MV-4-11 (cell line): Measurements from ENCODE around the gene ACIN1.

Experiments
- DNase-seq: peaks from one replicate; lab custom pipeline; 2025; lab: John Stamatoyannopoulos, UW

ACIN1 gene

DNA sequence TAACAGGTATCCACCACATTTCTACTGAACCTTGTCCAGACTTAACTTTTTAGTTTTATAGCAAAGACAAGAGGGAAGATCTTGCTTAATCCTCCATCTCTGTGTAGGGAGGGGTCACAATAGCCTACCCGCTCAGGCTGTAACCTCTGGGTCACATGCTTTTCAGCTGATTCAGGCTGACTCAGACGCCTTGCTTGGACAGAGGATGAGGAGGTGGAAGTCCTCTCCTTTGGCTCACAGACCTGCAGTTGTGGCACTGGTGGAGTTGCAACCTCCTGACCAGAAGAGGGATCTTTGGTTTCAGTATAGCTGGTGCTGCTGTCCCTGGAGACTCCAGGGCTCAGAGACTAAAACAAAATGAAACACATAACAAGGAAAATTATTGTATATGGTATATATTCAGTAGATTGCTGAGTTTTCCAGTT, 16.2 kb downstream of the ACIN1 start:
- DNase-seq, result no peak

DNA sequence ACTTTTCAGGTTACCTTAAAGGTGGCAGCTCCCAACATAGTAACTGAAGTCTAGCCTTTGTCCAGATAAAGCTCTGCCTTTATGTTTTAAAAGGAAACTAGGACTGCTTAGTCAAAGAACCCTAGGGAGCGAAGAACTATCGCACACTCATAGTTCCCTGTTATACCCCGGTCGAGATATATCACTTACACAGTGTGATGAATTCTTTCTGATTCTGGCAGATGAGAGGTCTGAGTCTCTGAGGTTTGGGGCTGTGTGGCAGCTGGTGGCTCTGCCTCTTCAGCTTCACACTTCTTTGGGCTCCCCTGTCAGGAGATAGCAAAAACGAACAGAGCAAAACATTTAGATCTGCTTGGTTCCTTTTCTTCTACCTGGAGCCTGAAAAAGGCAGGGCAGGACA, 17.0 kb downstream of the ACIN1 start:
- DNase-seq, result no peak

DNA sequence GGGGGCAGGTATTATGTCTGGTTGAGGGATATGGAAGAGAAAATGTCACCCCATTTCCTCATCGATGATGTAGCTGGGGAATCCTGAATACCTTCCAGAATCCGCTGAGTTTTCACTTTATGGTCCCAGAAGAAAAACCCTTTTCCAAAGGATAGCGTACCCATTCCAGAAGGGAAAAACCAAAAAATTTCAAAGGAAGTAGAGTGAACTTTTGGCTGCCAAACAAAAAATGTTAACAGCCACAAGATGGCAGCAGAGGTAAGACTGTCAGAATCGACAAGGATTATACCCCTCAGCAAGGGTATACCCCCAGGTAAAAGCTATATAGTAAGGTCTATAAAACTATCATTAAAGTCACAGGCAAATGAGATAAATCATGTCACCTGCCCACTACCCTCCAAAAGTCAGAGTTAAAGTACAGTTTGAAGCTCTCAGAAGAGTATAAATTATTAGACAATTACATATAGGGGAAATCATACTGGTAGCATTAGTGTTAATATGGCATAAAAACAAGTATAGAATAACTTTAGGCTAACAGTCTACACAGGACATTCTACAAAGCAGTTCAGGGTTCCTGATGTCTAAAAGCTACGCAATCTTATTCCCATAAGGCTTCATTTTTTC, 18.0 kb downstream of the ACIN1 start:
- DNase-seq, result no peak

DNA sequence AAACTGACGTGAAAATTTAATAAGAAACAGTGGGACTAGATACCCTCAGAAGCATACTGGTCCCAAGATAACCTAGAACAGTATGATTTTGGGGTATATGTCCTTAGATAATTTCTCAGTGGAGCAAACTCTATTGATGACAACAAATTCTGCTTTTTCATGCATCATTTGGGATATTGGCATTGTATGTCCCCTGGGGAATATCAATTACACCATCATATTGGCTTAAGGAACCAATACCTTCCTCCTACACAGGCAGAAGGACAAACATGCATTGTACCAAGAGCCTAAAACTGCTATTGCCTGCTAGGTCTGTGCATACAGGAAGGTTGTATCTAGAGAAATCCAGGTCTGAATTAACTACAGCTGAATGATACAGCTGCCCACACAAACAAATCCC, 20.0 kb downstream of the ACIN1 start:
- no peak for DNase-seq

DNA sequence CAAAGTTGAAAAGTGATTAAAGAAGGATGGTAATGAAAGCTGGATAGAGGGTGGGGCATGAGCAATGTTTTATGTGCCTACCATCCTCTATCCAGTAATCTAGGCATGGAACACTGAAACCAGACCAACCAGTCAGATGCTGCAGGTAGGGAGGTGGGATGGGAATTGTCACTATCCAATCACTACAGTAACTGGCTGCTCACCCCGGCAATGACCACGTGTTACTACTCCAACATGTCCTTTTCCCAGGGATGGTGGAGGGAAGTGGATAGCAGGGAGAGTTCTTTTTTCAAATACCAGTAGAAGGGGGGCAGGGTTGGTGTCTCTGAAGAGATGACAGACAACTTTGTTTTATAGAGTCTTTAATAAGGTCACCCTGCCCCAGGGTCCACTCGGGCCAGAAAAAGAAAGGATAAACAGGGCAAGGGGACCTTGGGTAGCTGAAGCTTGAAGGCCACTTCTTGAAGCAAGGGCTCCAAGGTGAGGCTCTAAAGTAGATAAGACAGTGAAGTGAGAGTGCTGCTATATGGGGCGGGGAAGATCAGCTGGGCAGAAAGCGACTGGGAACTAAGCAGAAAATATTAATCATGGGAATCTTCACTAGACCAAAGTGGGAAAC, 22.9 kb downstream of the ACIN1 start:
- DNase-seq, result no peak

DNA sequence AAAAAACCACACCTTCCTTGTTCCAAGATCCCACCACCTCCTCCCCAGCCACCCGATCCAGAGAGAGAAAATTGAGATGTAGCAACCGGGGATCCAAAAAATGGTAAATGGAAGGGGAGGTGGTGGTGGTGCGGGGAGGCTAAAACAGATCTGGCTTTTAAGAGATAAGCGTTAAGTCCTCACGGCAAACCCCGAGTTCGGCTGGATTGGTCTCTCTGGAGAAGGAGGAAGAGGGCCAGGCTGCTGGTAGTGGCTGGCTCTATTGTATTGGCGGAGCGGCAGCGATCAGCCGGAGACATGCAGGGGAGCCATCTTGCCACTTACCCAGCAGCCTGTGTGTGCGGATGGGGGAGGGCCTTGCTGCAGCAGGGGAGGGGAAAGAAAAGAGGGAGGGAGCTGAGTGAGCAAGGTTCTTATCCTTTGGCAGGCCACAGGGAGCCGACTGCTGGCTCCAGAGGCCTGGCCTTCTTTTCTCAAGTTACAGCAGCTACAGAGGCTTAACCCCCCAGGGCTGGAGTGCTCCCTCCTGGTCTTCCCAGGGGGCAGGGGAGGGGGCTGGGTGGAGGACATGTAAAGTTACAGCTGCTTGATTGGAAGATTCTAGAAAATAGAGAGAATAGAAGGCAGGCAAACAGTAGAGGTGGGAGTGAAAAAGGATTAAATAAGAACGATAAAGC, 23.6 kb downstream of the ACIN1 start:
- DNase-seq, result no peak

DNA sequence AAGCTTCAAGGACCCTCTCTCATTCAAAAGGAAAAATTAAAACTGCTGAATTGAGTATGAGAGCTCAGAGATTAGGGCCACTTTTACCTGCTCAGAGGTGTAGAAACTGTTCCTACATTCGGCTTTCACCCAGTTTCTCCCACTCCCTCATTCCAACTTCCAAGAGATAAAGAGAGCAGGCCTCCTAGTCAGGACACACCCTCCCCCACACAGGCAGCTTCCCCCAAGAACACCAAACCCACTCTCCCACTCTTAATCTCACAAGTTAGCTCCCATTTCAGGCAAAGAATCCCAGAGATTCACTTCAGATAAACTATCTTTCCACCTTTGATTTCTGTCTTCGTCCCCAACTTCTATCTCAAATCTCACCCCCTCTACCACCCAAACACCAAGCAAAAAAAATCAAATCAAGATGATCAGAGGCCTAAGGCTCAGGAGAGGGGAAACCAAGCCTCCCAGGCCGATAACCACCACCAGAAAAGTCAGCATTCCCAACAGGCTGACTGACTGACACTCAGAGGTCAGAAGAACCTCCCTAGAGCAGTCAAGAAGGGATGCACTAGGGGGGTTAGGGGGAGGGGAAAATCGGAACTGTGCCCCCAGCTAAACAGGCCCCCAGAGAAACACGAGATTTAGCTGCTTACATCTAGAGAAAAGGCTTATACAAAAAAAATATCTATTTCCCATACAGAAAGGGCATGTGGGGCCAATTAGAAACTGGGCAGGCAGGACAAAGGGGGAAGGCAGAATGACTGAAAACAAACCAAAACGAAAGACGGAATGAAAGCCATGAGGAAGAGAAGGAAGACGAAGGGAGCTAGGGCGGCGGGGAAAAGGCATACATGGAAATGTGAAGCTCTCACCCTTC, 24.4 kb downstream of the ACIN1 start:
- no peak for DNase-seq

DNA sequence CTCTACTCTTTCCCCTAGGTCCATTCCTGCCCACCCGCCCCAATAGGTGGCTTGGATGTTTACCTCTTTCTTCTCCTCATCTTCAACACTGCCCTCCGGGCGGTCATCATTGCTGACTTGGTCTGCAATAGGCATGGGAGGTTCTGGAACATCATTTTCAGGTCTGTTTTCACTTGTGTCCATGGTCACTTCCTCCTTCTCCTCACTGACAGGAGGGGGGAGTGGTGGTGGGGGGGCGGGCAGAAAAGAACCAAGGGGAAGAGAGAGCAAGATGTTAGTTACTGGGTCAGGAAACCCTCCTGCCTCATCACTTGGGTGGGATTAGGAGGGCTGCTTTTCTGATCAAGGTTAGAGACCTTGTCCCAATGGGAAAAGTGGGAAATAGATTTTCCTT, 25.5 kb downstream of the ACIN1 start:
- no peak for DNase-seq

DNA sequence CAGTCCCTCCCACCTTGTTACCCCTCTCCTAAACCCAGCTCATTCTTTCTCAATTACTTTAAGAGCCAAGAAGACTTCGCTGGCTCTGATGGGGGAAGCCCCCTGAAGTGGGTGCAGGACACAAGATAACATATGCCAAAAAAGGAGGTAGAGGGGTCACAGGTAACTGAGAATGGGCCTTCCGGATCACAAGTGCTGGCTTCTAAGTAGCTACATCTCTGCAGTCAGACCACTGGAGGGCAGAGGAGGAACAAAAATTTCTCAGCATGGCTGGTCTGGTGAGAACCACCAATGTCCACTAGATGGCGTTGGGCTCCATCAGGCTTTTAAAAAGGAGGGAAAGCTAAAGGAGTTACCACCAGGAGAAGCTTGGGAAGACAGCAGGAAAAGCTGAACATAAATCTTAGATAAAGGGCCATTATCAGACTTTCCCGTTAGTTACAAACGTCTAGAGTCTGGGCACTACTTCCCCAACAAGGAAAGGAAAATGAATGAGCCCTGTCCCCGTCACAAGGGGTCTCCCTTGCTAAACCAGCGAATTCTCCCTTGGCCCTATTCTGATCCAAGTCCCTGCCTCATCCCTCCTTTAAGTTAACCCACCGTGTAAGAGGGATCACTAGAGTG, 26.0 kb downstream of the ACIN1 start:
- DNase-seq, result no peak

DNA sequence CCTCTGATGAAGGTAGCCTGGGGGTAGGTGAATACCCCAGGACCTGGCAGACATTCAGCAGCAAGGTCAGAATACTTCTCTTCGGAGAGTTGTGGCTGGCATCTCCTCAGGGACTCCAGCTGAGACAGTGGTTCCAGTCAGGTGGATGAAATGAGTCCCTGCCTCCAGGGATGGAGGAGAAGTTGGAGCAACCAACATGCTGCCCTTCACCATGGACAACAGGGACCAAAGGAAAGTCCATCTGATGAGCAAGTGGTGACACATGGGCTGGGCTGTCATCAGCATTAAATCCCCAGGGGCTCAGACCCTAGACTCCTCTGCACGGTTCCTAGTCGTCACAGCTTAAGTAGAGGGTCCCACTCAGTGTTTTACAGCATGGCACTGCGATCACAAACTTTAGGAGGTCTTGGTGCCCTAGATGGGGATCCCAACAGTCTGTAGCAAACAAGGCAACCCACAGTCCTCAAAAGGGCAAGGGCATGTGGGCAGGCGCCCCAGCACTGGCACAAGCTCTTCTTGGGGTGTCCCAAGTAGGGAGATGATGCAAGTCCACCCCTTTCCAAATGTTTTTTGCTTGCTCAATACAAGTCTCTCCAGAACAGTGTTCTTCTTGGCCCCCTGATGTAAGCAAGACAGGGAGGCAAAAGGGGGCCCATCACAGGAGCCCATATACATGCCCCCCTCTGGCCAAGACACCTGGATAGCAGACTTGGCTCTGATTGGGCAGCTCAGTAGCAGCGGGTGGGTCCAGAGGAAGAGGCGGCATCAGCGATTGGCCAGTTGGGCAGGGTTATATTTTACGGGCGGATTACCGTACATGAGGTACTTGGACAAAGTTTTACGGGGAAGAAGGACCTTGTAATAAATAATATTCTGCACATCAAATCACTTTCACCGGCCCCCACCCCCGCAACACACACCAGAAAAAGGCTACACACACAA, 26.8 kb downstream of the ACIN1 start:
- DNase-seq, result no peak

DNA sequence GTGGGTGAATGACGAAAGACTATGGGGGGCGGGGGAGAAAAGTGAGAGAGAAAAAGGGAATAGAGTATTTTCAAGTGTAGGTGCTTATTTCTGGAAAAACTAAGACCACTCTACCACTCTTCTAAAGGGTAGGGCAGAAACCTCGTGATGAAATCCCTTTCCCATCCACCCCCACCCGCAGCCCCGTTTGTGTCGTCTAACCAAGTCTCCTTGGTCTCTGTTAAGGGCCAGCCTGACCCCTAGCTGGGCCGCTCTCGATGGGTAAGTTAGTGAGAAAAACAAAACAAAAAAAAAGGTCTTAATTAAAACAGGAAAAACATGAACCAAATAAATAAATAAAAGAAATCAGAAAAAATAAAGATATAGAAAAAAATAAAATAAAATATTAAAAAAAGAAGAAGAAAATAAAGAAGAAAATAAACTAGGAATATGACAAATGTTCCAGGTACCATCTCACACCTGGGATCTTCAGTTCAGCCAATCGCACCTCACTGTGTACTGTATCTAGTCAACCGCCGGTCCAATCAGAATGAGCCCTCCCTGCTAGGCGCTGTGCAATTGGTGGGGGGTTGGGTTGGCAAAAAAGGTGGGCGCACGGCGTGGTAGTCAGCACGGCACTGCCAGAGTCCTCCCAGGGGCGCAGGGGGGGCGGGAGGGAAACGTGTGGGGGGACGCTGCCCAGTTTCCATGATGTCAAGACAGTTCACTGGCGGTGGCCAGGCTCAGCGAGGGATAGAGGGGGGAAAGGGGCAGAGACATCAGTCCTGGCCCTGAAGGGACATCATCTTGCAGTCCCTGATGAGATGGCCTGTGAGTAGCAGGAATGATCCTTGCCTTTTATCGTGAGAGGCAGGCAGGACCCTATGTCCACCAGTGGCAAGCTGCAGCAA, 27.8 kb downstream of the ACIN1 start:
- DNase-seq, result no peak

DNA sequence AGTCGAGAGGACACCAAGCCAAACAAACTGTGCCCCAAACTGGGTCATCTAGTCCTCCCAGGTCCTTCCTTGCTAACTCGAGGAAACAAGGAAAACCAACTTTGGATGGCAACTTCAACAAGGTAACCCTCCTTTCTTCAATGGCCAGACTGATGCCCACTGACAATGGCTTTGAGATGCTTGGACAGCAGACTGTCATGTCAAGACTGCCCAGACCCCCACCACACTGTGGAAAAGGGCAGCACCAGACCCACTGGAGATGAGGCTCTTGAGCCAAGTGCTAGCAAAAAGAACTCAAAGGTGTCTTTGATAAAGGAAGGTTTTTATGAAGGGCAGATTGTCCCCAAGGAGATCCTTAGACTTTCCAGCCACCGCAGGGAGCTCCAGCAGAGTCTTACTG, 28.6 kb downstream of the ACIN1 start:
- no peak for DNase-seq

DNA sequence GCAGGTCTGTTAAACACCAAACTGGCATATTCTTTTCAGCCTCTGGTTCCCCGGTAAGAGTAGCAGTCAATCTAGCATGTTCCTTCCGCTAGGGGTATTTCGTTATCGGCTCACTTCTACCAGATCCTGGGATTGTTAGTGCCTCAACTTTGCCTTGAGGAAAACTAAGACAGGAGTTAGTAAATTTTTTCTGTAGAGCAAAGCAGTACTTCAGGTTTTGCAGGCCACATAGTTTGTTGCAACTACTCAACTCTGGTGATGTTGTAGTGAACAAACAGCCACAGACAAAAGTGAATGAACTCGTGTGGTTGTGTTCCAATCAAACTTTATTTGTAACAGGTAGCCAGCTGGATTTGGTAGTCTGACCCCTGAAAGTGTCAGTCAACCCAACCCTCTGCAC, 31.3 kb downstream of the ACIN1 start:
- no peak for DNase-seq

DNA sequence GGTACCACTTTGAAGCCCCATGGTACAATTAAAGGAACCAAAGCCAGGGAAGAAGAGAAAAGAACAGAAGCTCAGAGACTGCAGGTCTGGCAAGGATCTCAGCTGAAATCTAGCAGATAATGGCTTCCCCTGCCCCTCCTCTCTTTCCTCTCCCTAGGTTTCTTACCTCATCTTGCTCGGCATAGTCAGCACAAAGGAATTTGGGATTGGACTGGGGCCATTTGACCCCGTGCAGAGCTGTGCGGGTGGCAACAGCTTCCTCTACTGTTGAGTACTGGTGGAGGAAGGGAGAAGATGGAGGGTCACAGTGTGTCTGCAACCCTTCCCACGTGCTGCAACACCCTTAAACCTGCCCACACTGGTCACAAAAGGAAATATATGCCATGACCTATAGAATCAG, 32.9 kb downstream of the ACIN1 start:
- DNase-seq, result no peak

DNA sequence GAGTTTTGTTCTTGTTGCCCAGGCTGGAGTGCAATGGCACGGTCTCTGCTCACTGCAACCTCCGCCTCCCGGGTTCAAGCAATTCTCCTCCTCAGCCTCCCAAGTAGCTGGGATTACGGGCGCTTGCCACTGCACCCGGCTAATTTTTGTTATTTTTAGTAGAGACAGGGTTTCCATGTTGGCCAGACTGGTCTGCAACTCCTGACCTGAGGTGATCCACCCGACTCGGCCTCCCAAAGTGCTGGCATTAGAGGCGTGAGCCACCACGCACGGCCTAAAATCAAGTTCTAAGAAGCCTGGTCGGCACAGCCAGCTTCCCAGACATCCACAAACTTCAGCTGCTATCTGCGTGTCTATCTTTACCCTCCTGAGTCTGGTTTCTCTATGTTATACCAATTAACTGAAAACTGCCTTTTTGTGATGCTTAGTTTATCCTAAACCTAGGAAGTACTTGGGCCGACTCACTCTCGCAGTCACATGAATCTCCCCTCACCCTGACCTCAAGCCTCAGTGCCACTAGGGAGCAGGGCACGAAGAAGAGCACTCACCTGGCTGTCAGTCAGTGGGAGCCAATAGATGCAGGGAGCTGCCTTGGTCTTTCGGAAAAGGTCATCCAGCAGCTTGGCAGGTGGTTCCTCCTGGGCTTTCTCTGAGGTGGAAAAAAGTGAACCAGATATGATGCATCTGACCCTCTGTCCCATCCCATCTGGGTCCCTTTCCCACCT, 34.2 kb downstream of the ACIN1 start:
- DNase-seq, result no peak

DNA sequence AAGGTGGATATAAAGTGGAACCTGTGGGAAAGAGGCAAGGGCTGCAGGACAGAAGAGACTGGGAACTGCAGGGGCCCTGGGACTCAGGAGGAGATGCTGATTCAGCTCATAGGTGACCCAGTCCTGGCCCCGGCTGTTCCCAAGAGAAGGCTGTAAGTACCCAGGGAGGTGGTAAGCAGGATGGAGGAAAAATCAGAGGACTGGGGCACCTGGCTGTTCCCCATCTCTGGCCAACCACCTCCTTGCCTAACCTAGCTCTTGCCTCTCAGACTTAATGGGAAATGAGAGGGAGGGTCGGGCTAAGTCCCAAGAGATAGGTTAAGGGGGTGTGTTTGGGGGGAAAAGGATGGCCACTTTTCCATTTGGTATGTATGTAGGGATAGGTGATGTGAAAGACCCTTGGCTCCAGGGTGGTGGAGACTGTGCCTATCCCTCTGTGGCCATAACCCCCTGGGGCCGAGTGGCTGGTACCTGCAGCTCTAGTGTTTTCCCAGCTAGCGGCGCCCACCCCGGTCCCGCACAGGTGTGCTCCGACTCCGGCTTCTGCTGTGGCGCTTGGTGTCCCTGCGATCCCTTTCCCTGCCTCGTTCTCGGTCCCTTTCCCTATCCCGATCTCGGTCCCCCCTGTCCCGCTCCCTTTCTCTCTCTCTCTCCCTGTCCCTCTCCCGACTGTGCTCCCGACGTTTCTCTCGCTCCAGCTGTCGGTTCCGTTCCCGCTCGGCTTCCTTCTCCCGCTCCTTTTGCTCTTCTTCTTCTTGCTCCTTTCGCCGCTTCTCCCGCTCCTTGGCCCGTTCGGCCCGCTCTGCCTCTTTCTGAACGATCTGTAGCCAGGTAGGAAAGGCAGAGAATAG, 36.1 kb downstream of the ACIN1 start:
- DNase-seq, result no peak

DNA sequence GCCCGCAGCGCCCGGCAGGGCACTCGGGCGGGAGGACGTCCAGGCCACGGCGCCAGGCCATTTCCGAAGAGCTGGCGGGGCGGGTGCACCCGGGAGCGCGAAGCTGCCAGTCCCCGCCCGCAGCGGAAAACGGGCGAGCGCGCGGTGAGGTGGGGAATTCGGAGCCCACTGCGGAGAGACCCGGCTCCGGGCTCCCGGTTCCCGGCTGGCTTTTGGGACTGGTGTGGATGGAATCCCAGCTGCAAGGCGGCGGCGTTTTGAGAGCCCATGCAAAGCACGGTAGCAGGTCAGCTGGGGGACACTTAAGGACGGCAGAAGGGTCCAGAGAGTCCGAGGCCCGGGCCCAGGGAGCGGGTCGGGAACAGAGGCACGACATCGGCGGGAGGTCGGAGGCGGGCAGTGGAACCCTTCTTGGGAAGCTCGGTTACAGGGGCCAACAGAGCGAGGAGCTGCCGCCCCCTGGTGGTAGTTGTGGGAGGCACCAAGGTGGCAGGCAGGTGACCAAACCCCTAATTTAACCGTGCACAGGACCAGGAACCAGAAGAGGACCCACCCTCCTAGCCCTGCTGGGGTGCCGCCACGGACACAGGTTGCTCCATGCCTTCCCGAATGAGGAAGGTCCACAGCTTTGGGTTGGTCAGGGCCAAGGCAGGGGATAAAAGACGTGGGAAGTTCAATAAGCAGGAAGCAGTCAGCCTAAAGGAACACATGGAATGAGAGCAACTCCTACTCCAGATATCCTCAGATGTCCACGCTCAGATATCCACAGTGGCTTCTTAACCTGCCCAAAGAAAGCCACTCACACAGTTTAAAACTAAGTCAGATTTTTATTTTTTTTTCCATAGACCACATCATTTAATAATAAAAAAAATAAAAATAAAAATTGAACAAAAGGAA, 36.9 kb downstream of the ACIN1 start:
- DNase-seq, result no peak
